Neural cell (in vitro differentiated cells): ENCODE data around the gene SLX4IP.

Experiments
- EZH2 ChIP-seq: fragments of 200-600, 300-800 bp; shearing (Covaris generic), sonication (generic); IDR thresholded peaks from 2 replicates; pipeline ENCODE4 v1.6.1; 2014; ENCODE audit warnings: antibody characterized with exemption, low read length, borderline replicate concordance, mild to moderate bottlenecking; ENCODE audit not compliant: insufficient read depth, poor library complexity, severe bottlenecking
- POLR2AphosphoS5 ChIP-seq: IDR thresholded peaks from 2 replicates; pipeline ENCODE4 v1.6.1; 2012
- RAD21 ChIP-seq: fragments of 450-650 bp; conservative IDR thresholded peaks from 2 replicates; pipeline ENCODE4 v1.6.1; 2014; ENCODE audit warnings: antibody characterized with exemption, mild to moderate bottlenecking, moderate library complexity
- SMC3 ChIP-seq: fragments of 450-650 bp; conservative IDR thresholded peaks from 2 replicates; pipeline ENCODE4 v1.6.1; 2014; ENCODE audit warnings: antibody characterized with exemption, mild to moderate bottlenecking, moderate library complexity; ENCODE audit not compliant: poor library complexity
- TAF1 ChIP-seq: IDR thresholded peaks from 2 replicates; pipeline ENCODE4 v1.6.1; 2012; ENCODE audit warnings: low read depth
- TF ChIP-seq, protein P1 (sequence below): IDR thresholded peaks from 2 replicates; pipeline ENCODE4 v1.6.1; 2012; ENCODE audit warnings: borderline replicate concordance
- TF ChIP-seq, protein P2 (sequence below): fragments of 450-650 bp; IDR thresholded peaks from 2 replicates; pipeline ENCODE4 v1.5.1; 2014; ENCODE audit warnings: antibody characterized with exemption, mild to moderate bottlenecking, moderate library complexity; ENCODE audit not compliant: poor library complexity, severe bottlenecking

DNA sequence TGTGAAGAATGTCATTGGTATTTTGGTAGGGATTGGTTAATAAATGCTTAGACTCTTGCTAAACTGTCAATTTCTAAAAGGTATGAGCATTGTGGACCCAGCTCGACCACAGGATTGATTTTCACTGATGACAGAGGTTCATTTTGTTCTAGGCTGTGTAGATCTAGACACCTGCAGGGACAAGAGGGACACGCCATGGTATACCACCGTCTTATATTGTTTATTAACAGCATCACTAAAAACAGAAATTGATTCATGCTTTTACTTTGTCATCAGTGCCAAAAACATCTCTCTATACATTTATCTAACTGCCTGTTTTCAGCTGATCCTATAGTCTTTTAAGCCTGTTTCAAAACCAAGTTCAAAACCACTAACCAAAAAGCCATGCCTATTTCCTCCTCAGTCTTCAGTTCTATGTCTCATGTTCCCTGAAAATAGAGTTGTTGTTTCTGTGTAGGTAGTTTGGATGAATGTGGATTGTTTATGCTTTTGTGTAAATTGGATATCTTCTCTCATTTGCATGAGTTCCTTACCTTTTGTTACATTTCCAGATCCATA, 128.9 kb downstream of the SLX4IP start:
- TF ChIP-seq RAD21, result no peak
- TF ChIP-seq, protein P1, sequence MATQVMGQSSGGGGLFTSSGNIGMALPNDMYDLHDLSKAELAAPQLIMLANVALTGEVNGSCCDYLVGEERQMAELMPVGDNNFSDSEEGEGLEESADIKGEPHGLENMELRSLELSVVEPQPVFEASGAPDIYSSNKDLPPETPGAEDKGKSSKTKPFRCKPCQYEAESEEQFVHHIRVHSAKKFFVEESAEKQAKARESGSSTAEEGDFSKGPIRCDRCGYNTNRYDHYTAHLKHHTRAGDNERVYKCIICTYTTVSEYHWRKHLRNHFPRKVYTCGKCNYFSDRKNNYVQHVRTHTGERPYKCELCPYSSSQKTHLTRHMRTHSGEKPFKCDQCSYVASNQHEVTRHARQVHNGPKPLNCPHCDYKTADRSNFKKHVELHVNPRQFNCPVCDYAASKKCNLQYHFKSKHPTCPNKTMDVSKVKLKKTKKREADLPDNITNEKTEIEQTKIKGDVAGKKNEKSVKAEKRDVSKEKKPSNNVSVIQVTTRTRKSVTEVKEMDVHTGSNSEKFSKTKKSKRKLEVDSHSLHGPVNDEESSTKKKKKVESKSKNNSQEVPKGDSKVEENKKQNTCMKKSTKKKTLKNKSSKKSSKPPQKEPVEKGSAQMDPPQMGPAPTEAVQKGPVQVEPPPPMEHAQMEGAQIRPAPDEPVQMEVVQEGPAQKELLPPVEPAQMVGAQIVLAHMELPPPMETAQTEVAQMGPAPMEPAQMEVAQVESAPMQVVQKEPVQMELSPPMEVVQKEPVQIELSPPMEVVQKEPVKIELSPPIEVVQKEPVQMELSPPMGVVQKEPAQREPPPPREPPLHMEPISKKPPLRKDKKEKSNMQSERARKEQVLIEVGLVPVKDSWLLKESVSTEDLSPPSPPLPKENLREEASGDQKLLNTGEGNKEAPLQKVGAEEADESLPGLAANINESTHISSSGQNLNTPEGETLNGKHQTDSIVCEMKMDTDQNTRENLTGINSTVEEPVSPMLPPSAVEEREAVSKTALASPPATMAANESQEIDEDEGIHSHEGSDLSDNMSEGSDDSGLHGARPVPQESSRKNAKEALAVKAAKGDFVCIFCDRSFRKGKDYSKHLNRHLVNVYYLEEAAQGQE, result no peak
- no peak for TF ChIP-seq SMC3
- TF ChIP-seq, protein P2, sequence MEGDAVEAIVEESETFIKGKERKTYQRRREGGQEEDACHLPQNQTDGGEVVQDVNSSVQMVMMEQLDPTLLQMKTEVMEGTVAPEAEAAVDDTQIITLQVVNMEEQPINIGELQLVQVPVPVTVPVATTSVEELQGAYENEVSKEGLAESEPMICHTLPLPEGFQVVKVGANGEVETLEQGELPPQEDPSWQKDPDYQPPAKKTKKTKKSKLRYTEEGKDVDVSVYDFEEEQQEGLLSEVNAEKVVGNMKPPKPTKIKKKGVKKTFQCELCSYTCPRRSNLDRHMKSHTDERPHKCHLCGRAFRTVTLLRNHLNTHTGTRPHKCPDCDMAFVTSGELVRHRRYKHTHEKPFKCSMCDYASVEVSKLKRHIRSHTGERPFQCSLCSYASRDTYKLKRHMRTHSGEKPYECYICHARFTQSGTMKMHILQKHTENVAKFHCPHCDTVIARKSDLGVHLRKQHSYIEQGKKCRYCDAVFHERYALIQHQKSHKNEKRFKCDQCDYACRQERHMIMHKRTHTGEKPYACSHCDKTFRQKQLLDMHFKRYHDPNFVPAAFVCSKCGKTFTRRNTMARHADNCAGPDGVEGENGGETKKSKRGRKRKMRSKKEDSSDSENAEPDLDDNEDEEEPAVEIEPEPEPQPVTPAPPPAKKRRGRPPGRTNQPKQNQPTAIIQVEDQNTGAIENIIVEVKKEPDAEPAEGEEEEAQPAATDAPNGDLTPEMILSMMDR, result no peak
- no peak for TF ChIP-seq EZH2
- no peak for TF ChIP-seq TAF1
- TF ChIP-seq POLR2AphosphoS5, result no peak
